Left cardiac atrium (tissue), 4 donors: ENCODE measurements around the gene SEMA3F. TPM values are rescaled to one million over a fixed set of nuclear protein-coding genes. Genes with fewer than 3 reads are reported as not detected.
A peak's percentile ranks its signal among the peaks of the same experiment; 100 is the strongest.
"Not testable (repeated sequence)": the region's sequence is repeated elsewhere in the genome, so short reads cannot be mapped to it uniquely, and the experiment has no call there.

Experiments
- ATAC-seq, 2 donors: fragments of 200-7000 bp; cut with Tn5 transposase; one replicate each; pipeline ENCODE4 v1.9.1; 2020; ENCODE audit warnings: mild to moderate bottlenecking in 2 of 2, moderate library complexity in 2 of 2
- DNase-seq: peaks from one replicate; pipeline ENCODE4 v3.0.0-alpha.2; 2020
- intact Hi-C, 2 donors: fragments of 100-400 bp; cut with DNase I; formaldehyde crosslinking; loops; one replicate each; pipeline versions ENCODE4 v1.14.1 to v1.15.1; 2022 to 2023
- total RNA-seq, 2 donors: library from RNA; stranded (reverse); fragmentation: NEBNext Ultra II Directional; extraction: Animal tissue kit (Norgen Biotek cat#: 25700); gene quantifications; one replicate each; pipeline ENCODE4 v1.2.1, GENCODE V29; 2021
- donor health status: DM: no; HTN: yes; CAD: no.
- donor health status: DM: no; HTN: yes; CAD: no; lungs with severe emphysema.
- donor health status: DM: yes; HTN: yes; CAD: no.
- donor health status: Dilated cardiomyopathy.

Gene SEMA3F
- total RNA-seq, 2 donors from 2014 or later = 12.5 to 24.0 TPM

DNA sequence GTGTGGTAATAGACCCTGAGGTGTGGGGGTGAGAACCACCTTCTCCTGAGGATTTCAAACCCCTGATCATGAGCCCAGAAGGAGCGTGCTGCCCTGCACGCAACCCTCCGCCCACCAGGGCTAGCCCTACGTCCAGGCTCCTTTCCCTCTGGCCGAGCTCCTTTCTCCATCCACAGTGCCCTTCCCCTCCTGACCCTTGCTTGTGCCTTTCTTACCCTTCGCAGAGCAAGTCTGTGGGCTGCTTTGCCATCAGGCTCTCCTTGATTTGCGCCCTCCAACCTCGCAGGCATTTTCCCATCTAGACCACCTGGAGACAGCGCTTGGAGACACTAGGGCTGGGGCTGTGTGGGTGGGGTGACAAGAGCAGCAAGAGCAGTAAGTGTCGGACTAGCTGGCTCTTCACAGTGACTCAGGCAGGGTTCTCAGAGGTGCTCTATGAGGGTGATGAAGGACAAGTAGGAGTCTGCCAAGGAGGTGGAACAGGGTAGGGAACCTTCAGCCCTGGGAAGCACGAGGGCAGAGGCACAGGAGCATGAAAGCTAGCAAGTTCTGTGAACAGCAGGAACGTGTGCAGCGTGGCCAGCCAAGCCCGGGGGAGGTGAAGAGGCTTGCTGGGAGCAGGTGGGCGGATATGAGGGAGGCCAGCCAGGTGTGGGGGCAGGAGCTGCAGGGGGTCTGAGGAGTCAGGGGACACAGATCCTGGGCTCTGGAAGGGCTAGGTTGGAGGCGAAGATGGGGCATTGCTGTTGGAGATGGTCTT lies 47.4 kb downstream of the SEMA3F start:
- no peak for ATAC-seq
- DNase-seq = peak; percentile 15
- intact Hi-C loops = no loop called here

GRCh38 chr3:50203113-50203808 lies 48.1 kb downstream of the SEMA3F start:
- intact Hi-C loops = no loop called here
- DNase-seq = peak; percentile 10
- ATAC-seq = no peak

- intact Hi-C loops = no loop called here
- DNase-seq (no peak), ATAC-seq (no peak)
Observed at GRCh38 chr3:50203809-50204803, 49.0 kb downstream of the SEMA3F start.

- ATAC-seq = peak; percentile 78 to 87
- DNase-seq = peak; percentile 27
- intact Hi-C loops = no loop called here
Observed at GRCh38 chr3:50204804-50205412, 49.8 kb downstream of the SEMA3F start, which contains the start of gene SLC38A3. SLC38A3 (plus strand) TSS chr3:50205271; CDS start chr3:50214200, 8,929 bp downstream.

GRCh38 chr3:50205413-50206276 lies 50.5 kb downstream of the SEMA3F start:
- peak; percentile 64 to 78 for ATAC-seq
- intact Hi-C loops = no loop called here
- peak; percentile 50 for DNase-seq

DNA sequence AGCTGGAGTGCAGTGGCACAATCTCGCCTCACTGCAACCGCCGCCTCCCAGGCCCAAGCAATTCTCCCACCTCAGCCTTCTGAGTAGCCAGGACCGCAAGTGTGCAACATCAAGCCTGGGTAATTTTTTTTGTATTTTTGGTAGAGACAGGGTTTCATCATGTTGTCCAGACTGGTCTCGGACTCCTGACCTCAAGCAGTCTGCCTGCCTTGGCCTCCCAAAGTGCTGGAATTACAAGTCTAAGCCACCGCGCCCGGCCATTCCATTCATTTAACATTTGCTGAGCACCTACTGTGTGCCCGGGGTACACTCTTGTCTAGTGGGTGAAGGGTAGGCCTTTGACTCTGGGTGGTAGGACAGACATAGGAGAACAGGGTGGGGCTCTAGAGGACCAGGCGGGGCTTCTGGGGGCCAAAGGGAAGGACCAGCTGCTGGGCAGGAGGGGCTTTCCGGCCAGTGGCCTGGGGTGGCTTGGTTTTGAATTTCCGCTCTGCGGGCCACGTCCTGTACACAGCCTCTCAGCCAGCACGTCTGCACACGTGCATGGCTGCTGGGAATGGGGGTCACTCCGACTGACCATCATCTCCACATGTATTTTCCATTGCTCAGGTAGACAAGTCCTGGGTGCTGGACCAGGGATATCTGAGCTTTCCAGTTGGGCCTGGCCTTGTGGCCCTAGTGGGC lies 52.4 kb downstream of the SEMA3F start:
- ATAC-seq (no peak), DNase-seq (no peak)
- intact Hi-C loops = no loop called here

GRCh38 chr3:50208677-50209344 lies 53.7 kb downstream of the SEMA3F start:
- DNase-seq (no peak), ATAC-seq (no peak)
- intact Hi-C loops = no loop called here

- intact Hi-C loops = no loop called here
- DNase-seq (no peak), ATAC-seq (no peak)
Observed at GRCh38 chr3:50210176-50210509, 55.0 kb downstream of the SEMA3F start.

- ATAC-seq = no peak
Observed at GRCh38 chr3:50210510-50211367, 55.6 kb downstream of the SEMA3F start.

GRCh38 chr3:50211368-50211717 lies 56.2 kb downstream of the SEMA3F start:
- DNase-seq, intact Hi-C loops, ATAC-seq: not testable (repeated sequence)

More at GRCh38 chr3:50210510-50211367, 55.6 kb downstream of the SEMA3F start:
- intact Hi-C loops = no loop called here
- DNase-seq = no peak

GRCh38 chr3:50211930-50212329 lies 56.8 kb downstream of the SEMA3F start:
- DNase-seq (no peak), ATAC-seq (no peak)
- intact Hi-C loops = no loop called here

DNA sequence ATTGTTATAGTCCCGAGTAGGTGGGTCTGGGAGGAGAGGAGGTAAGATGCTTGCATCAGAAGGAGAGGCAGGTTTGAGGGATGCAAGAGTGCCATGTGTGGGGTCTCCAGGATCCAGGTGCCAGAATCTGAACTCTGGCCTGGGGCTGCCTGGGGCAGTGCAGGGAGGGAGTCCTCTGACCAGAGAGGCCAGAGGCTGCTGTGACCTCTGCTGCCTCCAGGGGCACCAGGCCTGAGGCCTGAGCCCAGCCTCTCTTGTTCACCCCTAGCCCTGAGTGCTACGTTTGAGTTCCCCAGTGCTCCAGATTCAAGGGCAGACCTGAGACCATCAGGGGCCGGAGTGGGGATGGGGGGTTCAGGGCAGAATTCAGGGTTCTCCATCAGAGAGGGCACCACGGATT lies 57.4 kb downstream of the SEMA3F start:
- ATAC-seq (no peak), DNase-seq (no peak)
- intact Hi-C loops = no loop called here

- intact Hi-C loops = no loop called here
- ATAC-seq (no peak), DNase-seq (no peak)
Observed at GRCh38 chr3:50212971-50213370, 57.8 kb downstream of the SEMA3F start.

DNA sequence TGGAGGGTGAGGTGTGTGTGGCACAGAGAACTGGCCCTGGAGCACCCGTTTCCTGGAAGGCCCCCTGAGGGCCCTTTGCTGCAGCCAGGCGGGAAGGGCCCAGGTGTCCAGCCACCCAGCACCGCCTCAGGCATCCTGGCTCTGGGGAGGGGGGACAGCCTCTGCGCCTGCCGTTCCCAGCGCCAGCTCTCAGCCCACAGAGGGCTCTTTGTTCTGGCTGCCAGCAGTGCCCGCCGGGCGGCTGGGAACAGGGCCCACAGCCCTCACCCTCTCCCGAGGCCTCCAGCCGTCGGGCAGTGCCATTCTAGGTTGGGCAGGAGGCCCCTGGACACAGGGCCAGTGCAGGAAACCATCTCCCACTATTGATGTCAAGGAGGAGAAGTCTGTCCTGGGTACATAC lies 58.2 kb downstream of the SEMA3F start:
- no peak for ATAC-seq
- no peak for DNase-seq
- intact Hi-C loops = no loop called here

DNA sequence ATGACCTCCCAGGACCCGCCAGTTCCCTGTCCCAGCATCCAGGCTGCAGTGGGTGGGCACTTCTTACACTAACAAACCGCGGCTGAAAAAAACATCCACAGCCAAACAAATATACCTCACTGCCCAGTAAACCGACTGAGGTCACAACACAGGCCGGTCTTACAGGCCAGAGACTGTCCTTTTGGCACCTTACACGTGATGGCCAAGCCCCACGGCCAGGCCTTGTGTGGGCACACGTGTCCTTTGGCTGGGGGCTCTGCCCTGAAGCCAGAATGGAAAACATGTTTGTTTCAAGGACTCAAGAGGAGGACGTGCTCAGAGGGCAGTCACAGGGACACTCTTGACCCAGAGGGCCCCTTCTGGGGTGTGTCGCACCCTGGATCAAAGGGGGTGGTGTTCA lies 59.7 kb downstream of the SEMA3F start:
- intact Hi-C loops = no loop called here
- ATAC-seq (no peak), DNase-seq (no peak)

- ATAC-seq = no peak
- intact Hi-C loops = no loop called here
- no peak for DNase-seq
Observed at GRCh38 chr3:50215529-50215928, 60.4 kb downstream of the SEMA3F start.
